Prostate gland (tissue), 2 donors: ENCODE measurements around the gene CCDC12. TPM values are rescaled to one million over a fixed set of nuclear protein-coding genes. Genes with fewer than 3 reads are reported as not detected.

Experiments
- DNase-seq: peaks from one replicate; pipeline ENCODE4 v3.0.0-alpha.2; 2019; ENCODE audit warnings: low spot score
- H3K27ac ChIP-seq, 2 donors: fragments of 200-600 bp; sonication (generic); 2 replicates each; pipeline ENCODE4 v1.5.1; 2017 to 2019
- H3K27me3 ChIP-seq: fragments of 200-600 bp; sonication (generic); replicated peaks from 2 replicates; pipeline ENCODE4 v1.5.1; 2019; ENCODE audit not compliant: insufficient read depth
- H3K36me3 ChIP-seq, 2 donors: fragments of 200-600 bp; sonication (generic); 1 replicate in 1 of 2; 2 replicates in 1 of 2; pipeline versions ENCODE4 v1.5.1 to v1.8.1; 2017 to 2019
- H3K4me1 ChIP-seq: fragments of 200-600 bp; sonication (generic); replicated peaks from 2 replicates; pipeline ENCODE4 v1.5.1; 2019
- H3K4me3 ChIP-seq, 2 donors: fragments of 200-600 bp; sonication (generic); 2 replicates each; pipeline ENCODE4 v1.5.1; 2017 to 2019
- H3K9me3 ChIP-seq: fragments of 200-600 bp; sonication (generic); 2 replicates; pipeline ENCODE4 v1.5.1; 2017
- CTCF ChIP-seq, 4 experiments: fragments of 200-600 bp in 2 of 4; fragments of 450-650 bp in 2 of 4; sonication (generic) in 2 of 4; IDR thresholded peaks; 1 replicate in 3 of 4; 2 replicates in 1 of 4; pipeline ENCODE4 v1.5.1; 2016 to 2019; ENCODE audit warnings: antibody characterized with exemption in 4 of 4, mild to moderate bottlenecking in 2 of 4, moderate library complexity in 2 of 4
- POLR2A ChIP-seq: fragments of 450-650 bp; IDR thresholded peaks from one replicate; pipeline ENCODE4 v1.6.1; 2016; ENCODE audit warnings: antibody characterized with exemption, mild to moderate bottlenecking
- POLR2AphosphoS5 ChIP-seq: sonication (generic); formaldehyde crosslinking; IDR thresholded peaks from one replicate; pipeline ENCODE4 v1.6.1; 2017; ENCODE audit warnings: antibody characterized with exemption
- WGBS: methylation state at CpG from one replicate; pipeline ENCODE4 v1.1.5; 2018; 5-methylcytosine and 5-hydroxymethylcytosine counted together
- intact Hi-C: fragments of 100-400 bp; cut with DNase I; formaldehyde crosslinking; loops from one replicate; pipeline ENCODE4 v1.14.2; 2022
- total RNA-seq, 2 donors: library from RNA; depleted of rRNA; stranded (reverse); fragments of >200 nt; gene quantifications; one replicate each; pipeline ENCODE4 v1.1.0, GENCODE V29; 2016

CCDC12 gene
- total RNA-seq, 2 donors from 2014 or later, result 34.6 to 78.7 TPM

- Histone ChIP-seq H3K9me3 (no peaks in the 10 kb centered on the region), H3K27ac (no peak overlapping the region), H3K4me1 (no peaks in the 10 kb centered on the region), H3K4me3 (no peak overlapping the region), H3K27me3 (no peaks in the 10 kb centered on the region), H3K36me3 (peaks cover 10 to 31% of the 10 kb centered on the region in 2 donors)
- intact Hi-C loops, result loop anchor here (5.0 kb wide), 2 partner anchors 75 to 400 kb away; no protein-coding TSS in a partner anchor
- TF ChIP-seq POLR2AphosphoS5 (no peak), CTCF (IDR thresholded peaks at IDR 0.05) (no peak), POLR2A (no peak)
- 97% methylated on average over 7 of the region's 7 CpGs for WGBS
- no peak for DNase-seq
Measured at GRCh38 chr3:46921871-46922271, 54.7 kb downstream of the CCDC12 start.

- Histone ChIP-seq H3K27me3 (no peaks in the 10 kb centered on the region), H3K36me3 (peaks cover 10 to 31% of the 10 kb centered on the region in 2 donors), H3K9me3 (no peaks in the 10 kb centered on the region), H3K4me3 (no peak overlapping the region), H3K27ac (no peak overlapping the region), H3K4me1 (no peaks in the 10 kb centered on the region)
- intact Hi-C loops, result loop anchor here (5.0 kb wide), 2 partner anchors 76 to 401 kb away; no protein-coding TSS in a partner anchor
- no peak for TF ChIP-seq CTCF (IDR thresholded peaks at IDR 0.05)
- no peak for TF ChIP-seq POLR2A
- no peak for TF ChIP-seq POLR2AphosphoS5
- WGBS, result 94% methylated on average over 1 of the region's 4 CpGs
- no peak for DNase-seq
Measured at GRCh38 chr3:46921041-46921440, 55.5 kb downstream of the CCDC12 start.

- DNase-seq, result no peak
- H3K9me3 ChIP-seq, result no peaks in the 10 kb centered on the region
- TF ChIP-seq POLR2AphosphoS5 (no peak), POLR2A (no peak), CTCF (IDR thresholded peaks at IDR 0.05) (no peak)
- H3K27me3 ChIP-seq, result no peaks in the 10 kb centered on the region
- intact Hi-C loops, result no loop called here
- H3K36me3 ChIP-seq, result peaks cover 6 to 27% of the 10 kb centered on the region in 2 donors
- 96% methylated on average over 4 of the region's 4 CpGs for WGBS
- H3K4me3 ChIP-seq, result no peak overlapping the region
- no peaks in the 10 kb centered on the region for H3K4me1 ChIP-seq
- H3K27ac ChIP-seq, result no peak overlapping the region
Measured at GRCh38 chr3:46918634-46919033, 57.9 kb downstream of the CCDC12 start.

GRCh38 chr3:46918202-46918601 lies 58.3 kb downstream of the CCDC12 start:
- intact Hi-C loops, result no loop called here
- TF ChIP-seq CTCF (IDR thresholded peaks at IDR 0.05), result no peak
- no peak for TF ChIP-seq POLR2A
- TF ChIP-seq POLR2AphosphoS5, result no peak
- H3K4me3 ChIP-seq, result no peak overlapping the region
- H3K9me3 ChIP-seq, result no peaks in the 10 kb centered on the region
- H3K27me3 ChIP-seq, result no peaks in the 10 kb centered on the region
- no peaks in the 10 kb centered on the region for H3K4me1 ChIP-seq
- H3K36me3 ChIP-seq, result peaks cover 6 to 23% of the 10 kb centered on the region in 2 donors
- DNase-seq, result no peak
- no peak overlapping the region for H3K27ac ChIP-seq
- 80% methylated on average over 1 of the region's 1 CpG for WGBS

- intact Hi-C loops, result no loop called here
Measured at GRCh38 chr3:46917257-46917656, 59.3 kb downstream of the CCDC12 start.

More at GRCh38 chr3:46917257-46917656, 59.3 kb downstream of the CCDC12 start:
- H3K27me3 ChIP-seq, result no peaks in the 10 kb centered on the region
- WGBS, result 100% methylated on average over 3 of the region's 3 CpGs
- H3K4me1 ChIP-seq, result no peaks in the 10 kb centered on the region
- H3K9me3 ChIP-seq, result no peaks in the 10 kb centered on the region
- DNase-seq, result no peak
- H3K4me3 ChIP-seq, result no peak overlapping the region
- TF ChIP-seq CTCF (IDR thresholded peaks at IDR 0.05) (no peak), POLR2A (no peak), POLR2AphosphoS5 (no peak)
- peaks cover 6 to 16% of the 10 kb centered on the region in 2 donors for H3K36me3 ChIP-seq
- H3K27ac ChIP-seq, result no peak overlapping the region
